HUES64 (cell line): Measurements from ENCODE around the gene ARPC5L.
"Not testable (repeated sequence)": the region's sequence is repeated elsewhere in the genome, so short reads cannot be mapped to it uniquely, and the experiment has no call there.

ENCODE experiments used
- H3K27ac ChIP-seq: 2 replicates; pipeline ENCODE4 v1.7.0; 2013; ENCODE audit warnings: low read depth, low read length, inconsistent platforms
- H3K27me3 ChIP-seq: 2 replicates; pipeline ENCODE4 v1.6.1; 2013; ENCODE audit warnings: mild to moderate bottlenecking, low read length; ENCODE audit not compliant: insufficient read depth
- H3K36me3 ChIP-seq: 2 replicates; pipeline ENCODE4 v1.6.1; 2013; ENCODE audit warnings: mild to moderate bottlenecking, low read length; ENCODE audit not compliant: insufficient read depth
- H3K4me1 ChIP-seq: 2 replicates; pipeline ENCODE4 v1.6.1; 2013; ENCODE audit warnings: mild to moderate bottlenecking, low read length, moderate library complexity; ENCODE audit not compliant: insufficient read depth
- H3K4me3 ChIP-seq: 2 replicates; pipeline ENCODE4 v1.5.1; 2013; ENCODE audit warnings: mild to moderate bottlenecking, low read length, moderate library complexity
- H3K9ac ChIP-seq: 2 replicates; pipeline ENCODE4 v1.6.1; 2013; ENCODE audit warnings: mild to moderate bottlenecking, low read depth, low read length
- H3K9me3 ChIP-seq: 2 replicates; pipeline ENCODE4 v1.6.1; 2013; ENCODE audit warnings: low read depth, low read length; ENCODE audit not compliant: insufficient read depth
- WGBS: fragments of 150-250, 120-280 bp; methylation state at CpG from one replicate; pipeline ENCODE4 v1.1.7; 2013; ENCODE audit warnings: missing lambda C conversion rate; 5-methylcytosine and 5-hydroxymethylcytosine counted together

Gene ARPC5L

GRCh38 chr9:124843456-124844034 lies 18.4 kb upstream of the ARPC5L start:
- Histone ChIP-seq H3K27me3 (no peaks in the 10 kb centered on the region), H3K27ac (no peak overlapping the region), H3K9ac (no peak overlapping the region), H3K36me3 (no peaks in the 10 kb centered on the region), H3K4me3 (no peak overlapping the region), H3K9me3 (no peaks in the 10 kb centered on the region), H3K4me1 (no peaks in the 10 kb centered on the region)
- 88% methylated on average over 11 of the region's 11 CpGs for whole genome bisulfite sequencing

- Histone ChIP-seq H3K27ac (no peak overlapping the region), H3K4me3 (no peak overlapping the region), H3K4me1 (no peaks in the 10 kb centered on the region), H3K27me3 (no peaks in the 10 kb centered on the region), H3K36me3 (no peaks in the 10 kb centered on the region), H3K9me3 (no peaks in the 10 kb centered on the region), H3K9ac (no peak overlapping the region)
- WGBS, result 95% methylated on average over 4 of the region's 4 CpGs
Measured at GRCh38 chr9:124844291-124844690, 17.6 kb upstream of the ARPC5L start.

- H3K9me3 ChIP-seq, H3K27me3 ChIP-seq, H3K4me3 ChIP-seq, H3K36me3 ChIP-seq, H3K4me1 ChIP-seq, H3K9ac ChIP-seq, H3K27ac ChIP-seq: not testable (repeated sequence)
- WGBS, result 93% methylated on average over 8 of the region's 9 CpGs
Measured at GRCh38 chr9:124846467-124846866, 15.5 kb upstream of the ARPC5L start.

GRCh38 chr9:124846969-124847368 lies 15.0 kb upstream of the ARPC5L start:
- 88% methylated on average over 5 of the region's 6 CpGs for WGBS
- no peaks in the 10 kb centered on the region for H3K36me3 ChIP-seq
- no peaks in the 10 kb centered on the region for H3K27me3 ChIP-seq
- no peak overlapping the region for H3K9ac ChIP-seq
- no peak overlapping the region for H3K27ac ChIP-seq
- no peaks in the 10 kb centered on the region for H3K4me1 ChIP-seq
- no peak overlapping the region for H3K4me3 ChIP-seq
- no peaks in the 10 kb centered on the region for H3K9me3 ChIP-seq

GRCh38 chr9:124849801-124850200 lies 12.1 kb upstream of the ARPC5L start:
- H3K4me1 ChIP-seq, result no peaks in the 10 kb centered on the region
- H3K9me3 ChIP-seq, result no peaks in the 10 kb centered on the region
- H3K36me3 ChIP-seq, result no peaks in the 10 kb centered on the region
- H3K9ac ChIP-seq, result no peak overlapping the region
- no peak overlapping the region for H3K4me3 ChIP-seq
- WGBS, result 95% methylated on average over 10 of the region's 10 CpGs
- no peak overlapping the region for H3K27ac ChIP-seq
- H3K27me3 ChIP-seq, result no peaks in the 10 kb centered on the region

- WGBS, result 75% methylated on average over 13 of the region's 13 CpGs
- peak overlapping the region; percentile 57 for H3K4me3 ChIP-seq
- no peak overlapping the region for H3K27ac ChIP-seq
- H3K4me1 ChIP-seq, result no peaks in the 10 kb centered on the region
- H3K9ac ChIP-seq, result no peak overlapping the region
- H3K36me3 ChIP-seq, result peaks cover 8% of the 10 kb centered on the region
- no peaks in the 10 kb centered on the region for H3K27me3 ChIP-seq
- H3K9me3 ChIP-seq, result no peaks in the 10 kb centered on the region
Measured at GRCh38 chr9:124852121-124852828, 9.7 kb upstream of the ARPC5L start.

- H3K9ac ChIP-seq, result peak within 1 kb of the TSS; percentile 50; the same call in 1 of the 2 replicates
- peak within 1 kb of the TSS; percentile 57 for H3K4me3 ChIP-seq
- WGBS, result 3% methylated on average over 51 of the region's 51 CpGs
Measured at GRCh38 chr9:124852829-124853531, 8.9 kb upstream of the ARPC5L start, which contains the start of gene WDR38. TSS of gene WDR38 (plus strand) at chr9:124853460. CDS start at chr9:124853532, 72 bp downstream.

GRCh38 chr9:124853605-124854143 lies 8.3 kb upstream of the ARPC5L start:
- Histone ChIP-seq H3K27ac (no peak overlapping the region), H3K4me1 (no peaks in the 10 kb centered on the region), H3K4me3 (peak overlapping the region; percentile 57), H3K27me3 (no peaks in the 10 kb centered on the region), H3K36me3 (peaks cover 22% of the 10 kb centered on the region), H3K9me3 (no peaks in the 10 kb centered on the region), H3K9ac (peak overlapping the region; percentile 50; the same call in 1 of the 2 replicates)
- 77% methylated on average over 11 of the region's 11 CpGs for WGBS

More at GRCh38 chr9:124852829-124853531, 8.9 kb upstream of the ARPC5L start, which contains the start of gene WDR38:
- Histone ChIP-seq H3K9me3 (no peaks in the 10 kb centered on the region), H3K27me3 (no peaks in the 10 kb centered on the region), H3K27ac (no peak within 1 kb of the TSS), H3K36me3 (peaks cover 15% of the 10 kb centered on the region), H3K4me1 (no peaks in the 10 kb centered on the region)

- Histone ChIP-seq H3K9ac (no peak overlapping the region), H3K36me3 (peaks cover 27% of the 10 kb centered on the region), H3K4me1 (no peaks in the 10 kb centered on the region), H3K9me3 (no peaks in the 10 kb centered on the region), H3K27ac (no peak overlapping the region), H3K27me3 (no peaks in the 10 kb centered on the region), H3K4me3 (no peak overlapping the region)
- WGBS, result 93% methylated on average over 8 of the region's 8 CpGs
Measured at GRCh38 chr9:124854161-124854560, 7.8 kb upstream of the ARPC5L start.

- Histone ChIP-seq H3K27ac (no peak overlapping the region), H3K36me3 (peaks cover 34% of the 10 kb centered on the region), H3K9me3 (no peaks in the 10 kb centered on the region), H3K4me3 (no peak overlapping the region), H3K27me3 (no peaks in the 10 kb centered on the region), H3K9ac (no peak overlapping the region), H3K4me1 (no peaks in the 10 kb centered on the region; the same call in 1 of the 2 replicates)
- WGBS, result 90% methylated on average over 7 of the region's 7 CpGs
Measured at GRCh38 chr9:124854822-124855221, 7.1 kb upstream of the ARPC5L start.

GRCh38 chr9:124855566-124855943 lies 6.4 kb upstream of the ARPC5L start:
- peaks cover 6% of the 10 kb centered on the region for H3K4me1 ChIP-seq
- H3K27me3 ChIP-seq, result no peaks in the 10 kb centered on the region
- WGBS, result 93% methylated on average over 18 of the region's 18 CpGs
- H3K9ac ChIP-seq, result no peak overlapping the region
- H3K9me3 ChIP-seq, result no peaks in the 10 kb centered on the region
- H3K36me3 ChIP-seq, result peaks cover 41% of the 10 kb centered on the region
- no peak overlapping the region for H3K4me3 ChIP-seq
- H3K27ac ChIP-seq, result no peak overlapping the region; the same call in 1 of the 2 replicates
